ENCODE data around the gene ITSN1. TPM values are rescaled to one million over a fixed set of nuclear protein-coding genes. Genes with fewer than 3 reads are reported as not detected.

The ITSN1 gene
- total and polyA plus RNA-seq, 2 of the 13 experiments (the other 11 are each of a cell fraction or from before 2014, with no cell fraction given) = 26.1 to 33.8 TPM

GRCh38 chr21:33939226-33939625, 296.9 kb downstream of the ITSN1 start:
- ATAC-seq (no peak), DNase-seq (ENCODE audit: low spot score) (no peak), FAIRE-seq (no peak)
- ChIA-PET CTCF (ENCODE audit: low intra/inter-chr PET ratio, low total read pairs) (no interaction called here), POLR2A (no interaction called here)
- 19% methylated on average over 3 of the region's 3 CpGs for WGBS (ENCODE audit: low lambda C conversion rate)
- H3K27ac ChIP-seq (ENCODE audit: extremely low read length, insufficient read depth, low read length) = no peak overlapping the region
- no peak overlapping the region for H3K9ac ChIP-seq (ENCODE audit: insufficient read depth, low read depth, low read length)
- no peaks in the 10 kb centered on the region for H4K20me1 ChIP-seq (ENCODE audit: insufficient read depth, low read length)
- no TSS peak for BruUV-seq (replicated peaks)
- no peak overlapping the region for H3K4me2 ChIP-seq (ENCODE audit: low read depth, low read length)
- H3K9me3 ChIP-seq (ENCODE audit: low read length) = no peaks in the 10 kb centered on the region
- no peaks in the 10 kb centered on the region for H3K36me3 ChIP-seq (replicated peaks in 1 of 2; ENCODE audit: control insufficient read depth in 1 of 2, insufficient read depth in 2 of 2, low read length in 2 of 2)
- intact Hi-C loops (cut with micrococcal nuclease; ENCODE audit: unreplicated experiment) = no loop called here
- H3K27me3 ChIP-seq (ENCODE audit: control insufficient read depth in 1 of 2, insufficient read depth in 2 of 2, low read length in 2 of 2) = no peaks in the 10 kb centered on the region
- TF ChIP-seq MLXIP (CRISPR knock-in tag; IDR thresholded peaks at IDR 0.05; ENCODE audit: borderline replicate concordance) = no peak
- TF ChIP-seq ZNF766 (CRISPR knock-in tag; IDR thresholded peaks at IDR 0.05; ENCODE audit: borderline replicate concordance) = no peak
- no peak for TF ChIP-seq REST (IDR thresholded peaks at IDR 0.05; ENCODE audit: borderline replicate concordance in 1 of 2, low read depth in 1 of 2, low read length in 2 of 2)
- no peak for TF ChIP-seq ZNF543 (CRISPR knock-in tag; IDR thresholded peaks at IDR 0.05)
- no peak for TF ChIP-seq SIN3B (IDR thresholded peaks at IDR 0.05; ENCODE audit: low read length)
- no peak for TF ChIP-seq FLYWCH1 (CRISPR knock-in tag; IDR thresholded peaks at IDR 0.05)
- no peak for TF ChIP-seq TP53 (CRISPR knock-in tag; conservative IDR thresholded peaks at IDR 0.05)
- no peak for TF ChIP-seq ZNF607 (CRISPR knock-in tag; IDR thresholded peaks at IDR 0.05; ENCODE audit: borderline replicate concordance)
- no peak for TF ChIP-seq NRL (CRISPR knock-in tag; IDR thresholded peaks at IDR 0.05; ENCODE audit: borderline replicate concordance)
- no peak for TF ChIP-seq THAP9 (CRISPR knock-in tag; IDR thresholded peaks at IDR 0.05; ENCODE audit: borderline replicate concordance)
- no peak for TF ChIP-seq U2AF2 (IDR thresholded peaks at IDR 0.05; ENCODE audit: low read depth, low read length)
- no peak for TF ChIP-seq E2F1 (CRISPR knock-in tag; IDR thresholded peaks at IDR 0.05)
- no peak for TF ChIP-seq ZNF234 (CRISPR knock-in tag; conservative IDR thresholded peaks at IDR 0.05)
- no peak for TF ChIP-seq JUN (CRISPR knock-in tag; IDR thresholded peaks at IDR 0.05)
- H2AFZ ChIP-seq (ENCODE audit: low read length) = no peak overlapping the region
- peaks cover 8% of the 10 kb centered on the region; the same call in 1 of the 2 replicates for H3K4me1 ChIP-seq (ENCODE audit: insufficient read depth, low read length)
- no peaks in the 10 kb centered on the region for H3K79me2 ChIP-seq (ENCODE audit: insufficient read depth, low read length)
- no peak overlapping the region for H3K4me3 ChIP-seq (replicated peaks in 1 of 3; ENCODE audit: insufficient read depth in 1 of 3, low read depth in 2 of 3, low read length in 3 of 3)
- in situ Hi-C loops (cut with HindIII; ENCODE audit: extremely low pct_ligation_motif_present, low pct_unique_long_range_greater_than_20kb) = no loop called here
